ENCODE data around the gene CLCA1.

CLCA1 gene, protein sequence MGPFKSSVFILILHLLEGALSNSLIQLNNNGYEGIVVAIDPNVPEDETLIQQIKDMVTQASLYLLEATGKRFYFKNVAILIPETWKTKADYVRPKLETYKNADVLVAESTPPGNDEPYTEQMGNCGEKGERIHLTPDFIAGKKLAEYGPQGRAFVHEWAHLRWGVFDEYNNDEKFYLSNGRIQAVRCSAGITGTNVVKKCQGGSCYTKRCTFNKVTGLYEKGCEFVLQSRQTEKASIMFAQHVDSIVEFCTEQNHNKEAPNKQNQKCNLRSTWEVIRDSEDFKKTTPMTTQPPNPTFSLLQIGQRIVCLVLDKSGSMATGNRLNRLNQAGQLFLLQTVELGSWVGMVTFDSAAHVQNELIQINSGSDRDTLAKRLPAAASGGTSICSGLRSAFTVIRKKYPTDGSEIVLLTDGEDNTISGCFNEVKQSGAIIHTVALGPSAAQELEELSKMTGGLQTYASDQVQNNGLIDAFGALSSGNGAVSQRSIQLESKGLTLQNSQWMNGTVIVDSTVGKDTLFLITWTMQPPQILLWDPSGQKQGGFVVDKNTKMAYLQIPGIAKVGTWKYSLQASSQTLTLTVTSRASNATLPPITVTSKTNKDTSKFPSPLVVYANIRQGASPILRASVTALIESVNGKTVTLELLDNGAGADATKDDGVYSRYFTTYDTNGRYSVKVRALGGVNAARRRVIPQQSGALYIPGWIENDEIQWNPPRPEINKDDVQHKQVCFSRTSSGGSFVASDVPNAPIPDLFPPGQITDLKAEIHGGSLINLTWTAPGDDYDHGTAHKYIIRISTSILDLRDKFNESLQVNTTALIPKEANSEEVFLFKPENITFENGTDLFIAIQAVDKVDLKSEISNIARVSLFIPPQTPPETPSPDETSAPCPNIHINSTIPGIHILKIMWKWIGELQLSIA

DNA sequence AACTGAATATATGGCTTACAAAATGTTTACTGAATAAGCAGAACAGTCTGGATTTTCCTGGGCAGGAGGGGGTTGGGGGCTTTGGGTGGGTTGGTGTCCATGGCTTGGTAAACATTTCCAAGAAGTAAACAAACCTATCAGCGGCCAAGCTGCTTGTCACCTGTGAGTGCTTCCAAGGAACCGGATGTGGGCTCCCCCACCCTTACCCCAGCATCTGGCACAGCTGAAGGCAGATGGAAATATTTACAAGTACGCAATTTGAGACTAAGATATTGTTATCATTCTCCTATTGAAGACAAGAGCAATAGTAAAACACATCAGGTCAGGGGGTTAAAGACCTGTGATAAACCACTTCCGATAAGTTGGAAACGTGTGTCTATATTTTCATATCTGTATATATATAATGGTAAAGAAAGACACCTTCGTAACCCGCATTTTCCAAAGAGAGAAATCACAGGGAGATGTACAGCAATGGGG, at the start of gene CLCA1:
CLCA1 (plus strand) TSS at position 427 of the 477 bp plus-strand sequence; CDS start at position 472, 45 bp downstream.
- no peak for DNase-seq (ENCODE audit: low read depth in 2 of 2)

DNA sequence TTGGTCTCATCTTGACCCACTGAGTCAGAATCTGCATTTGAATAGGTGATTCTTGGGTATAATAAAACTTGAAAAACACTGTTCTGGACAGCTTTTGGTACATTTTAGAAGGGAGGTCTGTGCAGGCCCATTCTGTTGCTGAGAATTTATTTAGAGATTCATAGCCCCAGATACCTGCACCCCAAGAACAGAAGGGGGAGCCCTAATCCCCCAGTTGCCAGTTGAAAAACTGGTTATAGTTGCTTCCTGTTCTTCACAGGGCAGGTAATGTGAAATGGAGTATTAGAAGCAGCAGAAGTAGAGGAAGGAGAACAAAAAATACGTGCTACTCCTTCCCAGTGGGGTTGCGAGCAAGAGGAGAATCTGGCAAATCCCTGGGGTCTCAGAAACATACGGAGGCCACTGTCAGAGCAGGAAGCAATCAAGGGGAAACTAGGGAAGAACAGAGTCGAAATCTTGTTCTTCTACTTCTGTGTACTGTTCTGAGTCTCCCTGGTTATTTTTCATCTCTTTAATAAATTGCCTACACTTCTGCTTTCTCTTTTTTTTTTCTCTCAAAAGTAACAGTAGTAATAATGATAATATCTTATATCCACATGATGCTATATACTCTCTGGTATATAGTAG, 49.3 kb upstream of the CLCA1 start:
- no peak for DNase-seq (ENCODE audit: low read depth in 2 of 2)

DNA sequence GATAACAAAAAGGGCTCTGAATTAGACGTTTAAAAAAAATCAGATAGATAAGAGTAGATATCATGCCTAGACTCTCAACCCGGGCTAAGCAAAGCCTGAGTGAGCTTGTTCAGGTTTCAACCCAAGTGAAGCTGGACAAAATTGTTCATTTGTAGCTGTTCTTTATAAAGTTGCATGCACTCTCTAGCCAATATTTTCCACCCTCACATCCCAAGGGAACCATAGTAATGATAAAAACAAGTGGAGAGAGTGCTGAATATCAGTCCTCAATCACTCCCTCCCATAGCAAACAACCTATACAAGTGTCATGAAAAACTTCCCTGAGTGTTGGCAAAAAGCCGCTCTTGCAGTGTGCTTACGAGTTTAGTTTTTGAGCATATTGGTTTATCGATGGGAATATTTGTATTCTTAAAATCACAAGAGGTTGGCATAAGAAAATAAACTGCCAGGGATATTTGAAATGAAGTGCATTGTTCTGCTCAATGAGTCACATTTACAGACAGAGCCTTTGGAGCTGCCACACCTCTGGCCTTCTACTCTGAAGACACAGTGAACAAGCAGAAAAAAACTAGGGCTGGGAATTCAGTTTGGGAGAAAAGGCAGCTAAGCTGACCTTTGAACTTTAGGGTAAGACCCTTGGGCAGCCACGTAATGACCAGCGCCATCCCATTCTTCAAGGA, 47.0 kb upstream of the CLCA1 start:
- DNase-seq (ENCODE audit: low read depth in 2 of 2), result no peak

DNA sequence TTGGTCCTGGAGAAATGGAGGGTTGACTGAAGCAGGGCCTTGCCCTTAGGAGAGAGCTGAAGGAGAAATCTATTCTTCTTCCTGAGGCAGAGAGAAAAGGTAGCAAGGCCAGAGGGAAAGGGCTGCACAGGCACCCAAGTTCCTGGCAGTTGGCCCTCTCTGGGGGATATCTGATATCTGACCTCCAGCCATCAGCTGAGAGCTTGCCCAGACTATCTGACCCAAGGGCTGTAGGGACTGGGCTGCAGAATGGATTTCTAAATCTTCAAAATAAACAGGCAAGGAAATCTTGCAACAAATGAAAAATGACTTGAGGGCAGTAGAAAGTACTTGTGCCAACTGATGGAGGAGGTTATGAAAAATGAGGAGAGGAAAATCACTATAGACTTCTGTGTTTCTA, 45.3 kb upstream of the CLCA1 start:
- no peak for DNase-seq (ENCODE audit: low read depth in 2 of 2)

DNA sequence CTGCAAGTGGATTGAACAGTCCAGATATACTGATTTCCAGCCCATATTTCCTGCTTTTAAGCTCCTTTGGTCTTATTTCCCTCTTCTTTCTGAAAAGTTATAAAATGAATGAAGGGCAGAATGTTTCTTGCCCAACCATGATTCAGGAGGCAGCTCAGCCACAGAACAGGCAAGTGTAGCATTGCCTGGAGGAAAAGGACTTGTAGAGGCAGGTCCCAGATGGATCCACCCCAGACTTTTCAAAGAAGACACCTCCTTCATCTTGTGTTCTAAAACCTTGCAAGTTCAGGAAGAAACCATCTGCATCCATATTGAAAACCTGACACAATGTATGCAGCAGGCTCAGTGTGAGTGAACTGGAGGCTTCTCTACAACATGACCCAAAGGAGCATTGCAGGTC, 44.9 kb upstream of the CLCA1 start, which contains the start of gene CLCA2:
CLCA2 (plus strand) TSS at position 299 of the 400 bp plus-strand sequence; CDS start at position 376, 77 bp downstream.
- DNase-seq (ENCODE audit: low read depth in 2 of 2), result no peak

DNA sequence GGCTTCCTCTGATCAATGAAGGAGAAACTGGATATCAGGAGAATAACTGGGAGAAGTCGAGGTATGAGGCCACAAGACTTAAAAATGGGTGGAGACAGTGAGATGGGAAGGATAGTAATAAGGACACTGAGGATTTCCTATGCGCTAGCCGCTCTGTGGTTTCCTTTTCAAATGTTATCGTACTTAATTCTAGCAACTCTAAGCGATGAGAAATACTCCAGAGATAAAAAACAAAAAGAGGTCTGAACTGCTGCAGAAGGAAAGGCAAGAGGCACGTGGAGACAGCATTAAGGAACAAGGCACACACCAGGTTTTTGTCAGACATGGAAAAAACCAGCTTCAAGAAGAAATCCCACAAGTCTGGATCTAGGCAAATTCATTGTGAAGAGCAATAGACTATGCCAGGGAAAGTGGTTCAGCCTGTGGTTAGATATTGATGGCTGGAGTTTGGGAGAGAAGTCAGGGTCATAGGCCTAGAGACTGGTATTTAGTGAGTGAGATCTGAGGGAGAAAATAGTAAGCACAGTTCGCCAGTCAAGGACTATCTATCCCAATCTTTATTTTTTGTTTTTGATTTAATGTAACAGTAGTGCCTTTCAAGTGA, 39.5 kb upstream of the CLCA1 start:
- no peak for DNase-seq (ENCODE audit: low read depth in 2 of 2)

DNA sequence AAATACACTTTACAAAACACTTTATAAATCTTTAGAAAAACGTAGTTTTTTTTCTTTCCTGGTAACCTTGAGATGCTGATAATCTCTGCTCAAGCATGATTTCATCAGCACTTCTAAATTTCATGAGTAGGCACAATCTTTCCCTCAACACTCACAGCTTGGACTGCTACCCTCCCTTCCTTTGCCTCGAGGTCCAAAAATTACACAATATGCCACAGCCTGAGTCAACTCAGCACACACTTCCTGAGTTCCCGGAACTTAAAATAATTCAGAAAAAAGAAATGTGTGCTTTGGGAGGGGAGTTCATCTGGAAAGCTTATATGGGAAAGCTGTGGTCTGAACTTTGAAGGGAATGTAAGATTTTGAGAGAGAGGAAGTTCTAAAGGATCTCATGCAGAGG, 38.9 kb upstream of the CLCA1 start:
- DNase-seq (ENCODE audit: low read depth in 2 of 2), result peak; percentile 94 to 95

DNA sequence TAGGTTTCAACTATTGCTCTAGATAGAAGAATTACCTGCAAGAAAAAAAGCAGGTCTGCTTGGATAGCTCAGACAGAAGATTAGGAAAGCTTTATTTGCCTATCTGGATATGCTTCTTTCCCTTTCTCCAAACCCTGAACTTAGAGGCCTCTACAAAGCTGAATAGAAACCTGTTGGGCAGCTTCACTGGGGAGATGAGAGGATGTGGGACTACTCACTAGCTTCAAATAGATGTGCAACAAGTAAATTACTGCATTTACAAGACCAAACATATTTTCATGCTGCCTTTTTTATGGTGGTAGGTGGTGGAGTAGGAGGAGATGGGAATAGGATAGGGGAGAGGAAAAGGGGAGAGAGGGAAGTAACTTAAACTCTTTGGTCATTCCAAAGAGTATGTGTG, 38.4 kb upstream of the CLCA1 start:
- DNase-seq (ENCODE audit: low read depth in 2 of 2), result no peak

DNA sequence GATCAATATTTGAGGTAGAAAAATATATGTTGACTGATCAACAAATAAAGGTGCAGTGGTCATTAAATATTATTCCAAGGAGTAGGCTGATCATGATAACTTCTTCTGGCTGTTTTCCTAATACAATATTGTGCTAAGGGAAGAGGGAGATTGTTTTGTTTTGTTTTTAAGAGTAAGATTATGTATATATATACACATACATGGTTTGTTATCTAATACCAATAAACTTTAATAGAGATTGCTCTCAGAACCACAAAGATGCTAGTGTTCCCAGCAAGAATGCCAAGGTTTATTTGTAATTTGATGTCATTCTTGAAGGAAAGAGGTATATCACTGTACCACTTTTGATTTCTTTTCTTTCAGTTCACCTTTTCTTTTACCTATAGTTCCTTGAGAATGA, 34.7 kb upstream of the CLCA1 start:
- DNase-seq (ENCODE audit: low read depth in 2 of 2), result no peak

DNA sequence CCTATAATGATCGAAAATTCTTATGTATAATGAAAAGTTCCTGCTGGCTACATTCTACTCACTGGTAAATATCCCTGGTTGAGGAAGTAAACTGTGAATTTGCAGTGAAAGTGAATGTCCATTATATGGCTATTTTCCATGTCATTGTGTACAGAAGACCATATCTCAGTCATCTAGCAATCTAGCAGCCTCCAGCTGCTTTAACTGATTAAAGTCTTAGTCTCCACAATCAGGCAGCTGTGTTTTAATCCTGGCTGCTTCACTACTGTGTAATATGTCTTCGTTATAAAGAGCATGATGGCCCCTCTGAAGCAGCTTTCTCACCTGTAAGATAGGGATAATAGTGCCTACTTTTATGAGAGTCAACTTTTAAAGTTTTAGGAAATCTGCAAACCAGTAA, 33.4 kb upstream of the CLCA1 start:
- no peak for DNase-seq (ENCODE audit: low read depth in 2 of 2)

DNA sequence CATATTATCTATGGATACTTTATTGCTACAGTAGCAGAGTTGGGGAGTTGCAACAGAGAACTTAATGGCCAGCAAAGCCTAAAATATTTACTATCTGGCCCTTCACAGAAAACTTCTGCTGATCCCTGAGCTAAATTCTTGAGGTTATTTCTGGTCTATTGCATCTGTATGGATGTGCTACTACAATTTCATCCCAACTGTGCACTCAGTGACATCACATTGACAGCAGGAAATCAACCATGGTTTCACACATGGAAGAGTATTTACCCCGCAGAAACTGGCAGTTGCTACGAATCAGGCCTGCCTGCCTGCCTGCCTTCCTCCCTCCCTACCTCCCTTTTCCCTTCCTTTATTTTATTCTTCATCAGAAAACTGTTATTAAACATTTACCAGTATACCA, 32.7 kb upstream of the CLCA1 start:
- no peak for DNase-seq (ENCODE audit: low read depth in 2 of 2)

DNA sequence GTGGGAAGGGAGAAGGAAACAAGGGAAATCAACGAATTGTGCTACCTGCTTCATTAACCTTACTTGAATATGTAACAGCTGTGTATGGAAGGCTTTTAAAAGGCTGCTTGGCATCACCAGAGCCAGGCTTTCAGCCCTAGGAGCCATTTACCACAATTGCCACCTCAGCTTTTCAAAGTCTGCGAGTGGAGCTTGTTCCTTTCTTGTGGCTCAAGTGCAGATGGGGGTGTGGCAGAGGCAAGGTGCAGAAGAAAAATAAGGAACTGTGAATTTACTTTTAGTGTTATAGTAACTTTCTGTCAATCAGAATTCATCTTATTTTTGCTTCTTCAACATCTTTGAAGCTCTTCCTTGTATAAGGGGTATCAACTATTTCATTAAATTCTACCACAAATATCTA, 27.1 kb upstream of the CLCA1 start:
- DNase-seq (ENCODE audit: low read depth in 2 of 2), result no peak

DNA sequence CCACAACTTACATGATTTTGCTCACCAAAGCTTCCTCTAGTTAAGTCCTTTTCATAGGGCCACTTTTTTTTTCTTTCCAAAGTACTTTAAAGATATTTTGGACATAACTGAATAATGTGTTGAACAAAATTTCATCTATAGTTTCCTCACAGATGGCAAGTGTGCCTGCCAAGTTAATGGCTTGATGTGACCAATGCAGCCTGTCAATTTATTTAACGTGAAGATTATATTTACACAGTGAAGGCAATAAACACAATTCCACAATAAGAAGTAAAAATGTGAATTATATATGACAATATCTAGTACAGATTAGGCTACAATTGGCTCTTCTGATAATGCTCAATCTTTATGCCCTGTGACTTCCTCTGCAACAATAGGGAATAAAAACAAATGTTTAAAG, 26.7 kb upstream of the CLCA1 start:
- DNase-seq (ENCODE audit: low read depth in 2 of 2), result no peak

DNA sequence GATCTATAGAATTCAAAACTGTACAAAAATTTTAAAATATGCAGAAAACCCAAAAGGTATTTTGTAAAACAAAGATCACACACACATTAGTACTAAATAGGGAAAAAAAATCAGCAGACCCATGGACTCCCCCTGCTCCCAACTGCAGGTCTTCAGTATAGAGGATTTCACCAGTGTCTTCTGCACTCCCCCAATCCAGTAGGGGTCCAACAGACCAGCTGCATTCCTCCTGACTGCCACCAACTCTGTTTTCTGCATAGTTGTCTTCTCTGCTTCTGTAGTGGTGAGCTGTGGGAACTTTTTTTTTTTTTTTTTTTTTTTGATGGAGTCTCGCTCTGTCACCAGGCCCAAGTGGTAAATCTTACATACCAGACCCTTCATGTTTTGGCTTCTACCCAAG, 22.8 kb upstream of the CLCA1 start:
- DNase-seq (ENCODE audit: low read depth in 2 of 2), result no peak

DNA sequence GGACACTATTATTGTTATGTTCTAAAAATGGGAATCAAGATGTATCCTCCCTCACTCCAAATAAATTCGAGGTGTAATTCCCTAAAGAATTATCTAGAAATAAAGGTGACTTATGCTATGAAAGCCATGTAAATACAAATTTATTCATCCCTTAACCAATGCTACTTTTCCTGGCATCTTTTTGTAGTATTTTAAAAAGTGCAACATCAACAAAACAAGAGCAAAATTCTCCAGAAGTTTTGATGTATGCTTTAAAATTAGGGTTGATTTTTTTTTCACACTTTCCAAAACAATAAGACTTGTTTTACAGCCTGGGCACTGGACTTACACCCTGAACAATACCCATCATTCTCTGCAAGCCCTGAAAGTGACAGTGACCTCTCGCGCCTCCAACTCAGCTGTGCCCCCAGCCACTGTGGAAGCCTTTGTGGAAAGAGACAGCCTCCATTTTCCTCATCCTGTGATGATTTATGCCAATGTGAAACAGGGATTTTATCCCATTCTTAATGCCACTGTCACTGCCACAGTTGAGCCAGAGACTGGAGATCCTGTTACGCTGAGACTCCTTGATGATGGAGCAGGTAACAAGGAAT, 21.4 kb upstream of the CLCA1 start:
- DNase-seq (ENCODE audit: low read depth in 2 of 2), result no peak

DNA sequence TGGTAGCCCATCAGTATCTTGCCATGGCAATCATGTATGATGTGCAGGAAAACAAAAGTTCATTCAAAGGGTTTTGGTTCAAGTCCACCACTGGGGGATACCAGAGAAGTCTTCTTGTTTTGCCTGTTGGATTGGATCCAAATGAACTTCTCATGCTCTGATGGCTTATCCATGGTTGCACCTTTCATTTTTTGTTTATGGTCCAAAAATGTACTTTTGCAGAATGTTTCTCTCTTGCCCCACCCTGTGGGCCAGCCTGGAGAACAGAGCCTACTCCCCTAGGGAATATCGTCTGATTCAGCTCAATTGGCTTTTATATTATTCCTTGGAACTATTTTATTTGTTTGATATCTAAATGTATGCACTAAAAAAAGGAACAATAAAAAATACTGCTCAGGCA, 20.1 kb upstream of the CLCA1 start:
- DNase-seq (ENCODE audit: low read depth in 2 of 2), result no peak

DNA sequence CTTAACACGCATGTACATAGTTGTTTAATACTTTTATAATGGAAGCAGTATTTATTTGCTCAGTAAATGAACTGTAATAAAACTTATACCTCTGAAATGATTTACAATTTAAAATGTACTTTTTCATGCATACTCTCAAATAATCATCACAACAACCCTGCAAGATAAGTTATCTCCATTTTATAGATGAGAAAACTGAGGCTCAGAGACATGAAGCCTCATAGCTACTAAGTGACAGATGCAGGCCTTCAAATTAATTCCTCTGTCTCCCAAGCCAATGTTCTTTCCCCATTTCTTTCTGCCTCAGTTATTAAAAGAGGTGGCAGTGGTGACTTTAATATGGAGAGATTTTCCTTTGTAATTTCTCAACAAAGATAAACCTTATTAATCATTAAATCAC, 19.6 kb upstream of the CLCA1 start:
- no peak for DNase-seq (ENCODE audit: low read depth in 2 of 2)

DNA sequence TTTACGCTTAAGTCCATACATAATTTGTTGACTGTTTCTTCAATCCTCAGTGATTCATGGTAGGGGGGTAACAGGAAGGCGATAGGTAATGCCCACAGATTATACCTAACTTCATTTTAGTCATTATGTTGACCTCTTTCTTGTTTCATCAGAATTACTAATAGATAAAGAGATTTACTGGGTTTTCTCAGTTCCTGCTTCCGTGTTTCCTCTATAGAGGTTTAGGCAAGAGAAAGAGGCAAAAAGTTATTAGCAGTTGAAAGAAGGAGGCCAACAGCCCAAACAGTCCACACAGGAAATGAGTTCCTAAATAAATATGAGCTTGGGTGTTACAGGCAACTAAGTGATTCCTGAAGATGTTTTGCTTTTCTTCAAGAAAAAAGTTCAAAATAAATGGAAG, 17.9 kb upstream of the CLCA1 start:
- no peak for DNase-seq (ENCODE audit: low read depth in 2 of 2)

DNA sequence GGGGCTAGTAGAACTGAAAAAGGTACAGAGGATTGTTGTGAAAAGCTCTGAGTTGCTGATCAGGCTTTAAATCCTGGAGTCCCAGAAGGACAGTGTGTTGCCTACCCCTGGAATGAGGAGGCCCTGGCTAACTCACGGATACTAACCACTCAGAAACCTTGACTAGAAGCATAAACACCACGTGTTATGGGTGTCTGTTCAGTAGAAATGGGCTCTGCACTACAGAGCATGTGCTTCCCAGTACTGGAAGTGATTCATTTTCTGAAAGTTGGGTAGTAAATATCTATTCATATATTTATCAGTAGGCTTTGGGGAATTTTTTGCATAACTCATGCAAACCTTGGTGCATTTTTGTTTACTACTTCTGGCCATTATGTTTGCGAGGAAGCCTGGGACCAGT, 15.1 kb upstream of the CLCA1 start:
- DNase-seq (ENCODE audit: low read depth in 2 of 2), result no peak

DNA sequence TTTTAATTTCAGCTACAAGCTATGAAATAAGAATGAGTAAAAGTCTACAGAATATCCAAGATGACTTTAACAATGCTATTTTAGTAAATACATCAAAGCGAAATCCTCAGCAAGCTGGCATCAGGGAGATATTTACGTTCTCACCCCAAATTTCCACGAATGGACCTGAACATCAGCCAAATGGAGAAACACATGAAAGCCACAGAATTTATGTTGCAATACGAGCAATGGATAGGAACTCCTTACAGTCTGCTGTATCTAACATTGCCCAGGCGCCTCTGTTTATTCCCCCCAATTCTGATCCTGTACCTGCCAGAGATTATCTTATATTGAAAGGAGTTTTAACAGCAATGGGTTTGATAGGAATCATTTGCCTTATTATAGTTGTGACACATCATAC, 13.7 kb upstream of the CLCA1 start:
- DNase-seq (ENCODE audit: low read depth in 2 of 2), result no peak

DNA sequence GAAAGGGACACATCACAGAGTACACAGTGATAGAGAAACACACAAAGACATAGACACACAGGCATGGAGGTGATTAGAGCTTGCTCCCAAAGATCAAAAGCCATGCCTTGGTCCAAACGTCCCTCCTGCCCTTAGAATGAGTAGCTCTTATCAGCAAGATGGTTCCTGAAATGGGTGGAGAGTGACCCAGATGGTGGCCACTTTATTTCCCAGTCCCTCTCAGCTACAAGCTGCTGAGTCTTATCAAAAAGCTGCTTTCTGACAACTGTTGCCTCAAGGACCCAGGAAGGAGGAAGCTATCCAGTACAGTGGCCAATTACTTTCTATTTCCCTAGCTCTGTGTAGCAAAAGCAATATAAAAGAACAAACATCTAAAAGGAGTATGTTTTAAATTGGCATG, 7.7 kb upstream of the CLCA1 start:
- no peak for DNase-seq (ENCODE audit: low read depth in 2 of 2)

Data from fibroblast of skin of left biceps (primary cell).